IgD-negative memory B cell (primary cell): Measurements from ENCODE around the gene ANXA2. TPM values are rescaled to one million over a fixed set of nuclear protein-coding genes. Genes with fewer than 3 reads are reported as not detected.
A peak's percentile ranks its signal among the peaks of the same experiment; 100 is the strongest.

Experiments used
- H3K27ac Mint-ChIP-seq, 3 donors: one replicate each; pipeline ENCODE4 v1.8.0; 2020 to 2022; ENCODE audit warnings: mild to moderate bottlenecking in 3 of 3, mixed read lengths in 3 of 3, moderate library complexity in 1 of 3
- H3K27me3 Mint-ChIP-seq: one replicate; pipeline ENCODE4 v1.8.0; 2021; ENCODE audit warnings: mixed read lengths
- H3K36me3 Mint-ChIP-seq: one replicate; pipeline ENCODE4 v1.8.0; 2020; ENCODE audit warnings: mild to moderate bottlenecking, mixed read lengths
- H3K4me1 Mint-ChIP-seq, 3 donors: one replicate each; pipeline ENCODE4 v1.8.0; 2020 to 2022; ENCODE audit warnings: mixed read lengths in 3 of 3, mild to moderate bottlenecking in 1 of 3
- H3K4me3 Mint-ChIP-seq, 4 donors: one replicate each; pipeline ENCODE4 v1.8.0; 2020 to 2022; ENCODE audit warnings: mild to moderate bottlenecking in 4 of 4, mixed read lengths in 4 of 4, moderate library complexity in 3 of 4
- H3K9me3 Mint-ChIP-seq, 3 donors: one replicate each; pipeline ENCODE4 v1.8.0; 2020 to 2021; ENCODE audit warnings: mixed read lengths in 3 of 3, mild to moderate bottlenecking in 1 of 3
- polyA plus RNA-seq: library from polyadenylated mRNA; unstranded; fragments of 300-500 nt; fragmentation: Illumina TruSeq; gene quantifications from one replicate; pipeline ENCODE4 v1.2.3, GENCODE V29; 2021

The ANXA2 gene
- polyA plus RNA-seq, 1 donor from 2014 or later = 462 TPM

- Mint-ChIP-seq H3K27me3 (no peaks in the 10 kb centered on the region), H3K36me3 (no peaks in the 10 kb centered on the region), H3K4me1 (peaks cover 26 to 27% (median 26%) of the 10 kb centered on the region in 3 donors), H3K27ac (peak overlapping the region; percentile 86 to 99 (median 94)), H3K4me3 (peak overlapping the region; percentile 95 to 99 (median 98)), H3K9me3 (no peaks in the 10 kb centered on the region)
Observed at GRCh38 chr15:60399246-60399915, 1.6 kb upstream of the ANXA2 start.

GRCh38 chr15:60396958-60397771, 621 bp downstream of the ANXA2 start:
- Mint-ChIP-seq H3K27ac (peak overlapping the region; percentile 86 to 99 (median 93)), H3K27me3 (no peaks in the 10 kb centered on the region), H3K9me3 (no peaks in the 10 kb centered on the region), H3K4me1 (peaks cover 38 to 41% (median 39%) of the 10 kb centered on the region in 3 donors), H3K36me3 (no peaks in the 10 kb centered on the region), H3K4me3 (peak overlapping the region; percentile 95 to 99 (median 98))

DNA sequence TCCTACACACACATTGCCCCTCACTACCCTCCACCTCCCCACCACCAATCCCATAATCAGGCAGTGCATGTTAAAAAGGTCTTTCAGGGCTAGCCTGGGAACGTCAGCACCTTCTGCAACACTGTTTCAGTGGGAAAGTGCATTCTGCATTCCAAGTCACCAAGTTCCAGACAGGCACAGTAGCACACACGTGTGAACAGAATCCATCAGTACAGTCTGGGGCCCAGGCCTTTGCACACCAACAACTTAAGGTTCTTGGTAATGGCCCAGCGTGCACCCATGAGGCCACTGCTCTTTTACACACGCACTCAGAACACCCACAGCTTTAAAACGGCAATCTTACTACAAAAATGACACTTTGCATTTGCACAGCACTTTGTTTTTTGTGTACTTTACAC, 1.2 kb downstream of the ANXA2 start:
- Mint-ChIP-seq H3K4me1 (peaks cover 41 to 46% (median 42%) of the 10 kb centered on the region in 3 donors), H3K4me3 (peak overlapping the region; percentile 95 to 99 (median 98)), H3K9me3 (no peaks in the 10 kb centered on the region), H3K36me3 (no peaks in the 10 kb centered on the region), H3K27me3 (no peaks in the 10 kb centered on the region), H3K27ac (peak overlapping the region in 2 of 3 donors; percentile 86 to 93)

DNA sequence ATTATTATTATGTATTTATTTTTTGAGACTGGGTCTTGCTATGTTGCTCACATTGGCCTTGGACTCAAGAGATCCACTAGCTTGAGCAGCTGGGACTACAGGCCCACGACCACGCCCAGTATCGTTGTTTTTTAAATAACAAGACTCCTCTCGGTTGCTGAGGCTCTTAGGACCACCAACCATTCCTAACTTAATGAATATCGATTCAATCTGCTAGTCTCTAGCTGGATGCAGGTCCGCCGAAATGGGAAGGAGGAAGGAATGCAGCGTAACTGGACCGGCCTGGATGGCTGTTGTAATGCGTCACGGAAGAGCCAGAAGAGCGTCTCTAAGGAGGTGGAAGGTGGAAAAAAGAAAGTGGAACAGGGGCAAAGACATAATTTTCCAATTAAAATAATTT, 1.7 kb downstream of the ANXA2 start:
- Mint-ChIP-seq H3K27me3 (no peaks in the 10 kb centered on the region), H3K4me3 (peak overlapping the region; percentile 56 to 98 (median 84)), H3K36me3 (no peaks in the 10 kb centered on the region), H3K27ac (peak overlapping the region in 2 of 3 donors; percentile 82 to 86), H3K4me1 (peaks cover 44 to 47% (median 45%) of the 10 kb centered on the region in 3 donors), H3K9me3 (no peaks in the 10 kb centered on the region)

- no peaks in the 10 kb centered on the region for H3K9me3 Mint-ChIP-seq
- peak overlapping the region in 2 of 3 donors; percentile 45 to 69 for H3K27ac Mint-ChIP-seq
- peaks cover 47 to 50% (median 50%) of the 10 kb centered on the region in 3 donors for H3K4me1 Mint-ChIP-seq
- H3K36me3 Mint-ChIP-seq = no peaks in the 10 kb centered on the region
- H3K4me3 Mint-ChIP-seq = peak overlapping the region in 2 of 4 donors; percentile 39 to 95
- H3K27me3 Mint-ChIP-seq = no peaks in the 10 kb centered on the region
Observed at GRCh38 chr15:60395276-60396011, 2.3 kb downstream of the ANXA2 start.

DNA sequence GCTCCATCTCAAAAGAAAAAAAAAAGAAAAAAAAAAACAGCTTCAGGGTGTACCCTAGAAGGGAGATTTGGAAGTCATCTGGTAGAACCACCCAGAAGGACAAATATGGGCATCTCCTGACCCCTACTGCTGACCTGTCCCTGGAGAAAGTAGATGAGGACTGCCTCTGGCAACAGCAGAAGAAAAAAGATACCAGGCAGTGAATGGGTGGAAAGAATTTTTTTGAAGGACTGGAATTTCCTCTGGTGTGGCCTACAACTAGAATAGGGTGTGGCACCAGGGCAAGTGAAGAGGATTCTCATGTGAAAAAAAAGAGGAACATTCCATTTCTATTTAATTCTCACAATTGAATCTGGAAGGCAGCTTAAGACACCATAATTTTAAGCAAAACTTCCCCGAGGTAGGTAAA, 3.1 kb downstream of the ANXA2 start:
- H3K4me3 Mint-ChIP-seq = peak overlapping the region in 1 of 4 donors; percentile 59
- no peaks in the 10 kb centered on the region for H3K27me3 Mint-ChIP-seq
- no peaks in the 10 kb centered on the region for H3K9me3 Mint-ChIP-seq
- no peaks in the 10 kb centered on the region for H3K36me3 Mint-ChIP-seq
- H3K27ac Mint-ChIP-seq = no peak overlapping the region
- peaks cover 51 to 58% (median 58%) of the 10 kb centered on the region in 3 donors for H3K4me1 Mint-ChIP-seq

DNA sequence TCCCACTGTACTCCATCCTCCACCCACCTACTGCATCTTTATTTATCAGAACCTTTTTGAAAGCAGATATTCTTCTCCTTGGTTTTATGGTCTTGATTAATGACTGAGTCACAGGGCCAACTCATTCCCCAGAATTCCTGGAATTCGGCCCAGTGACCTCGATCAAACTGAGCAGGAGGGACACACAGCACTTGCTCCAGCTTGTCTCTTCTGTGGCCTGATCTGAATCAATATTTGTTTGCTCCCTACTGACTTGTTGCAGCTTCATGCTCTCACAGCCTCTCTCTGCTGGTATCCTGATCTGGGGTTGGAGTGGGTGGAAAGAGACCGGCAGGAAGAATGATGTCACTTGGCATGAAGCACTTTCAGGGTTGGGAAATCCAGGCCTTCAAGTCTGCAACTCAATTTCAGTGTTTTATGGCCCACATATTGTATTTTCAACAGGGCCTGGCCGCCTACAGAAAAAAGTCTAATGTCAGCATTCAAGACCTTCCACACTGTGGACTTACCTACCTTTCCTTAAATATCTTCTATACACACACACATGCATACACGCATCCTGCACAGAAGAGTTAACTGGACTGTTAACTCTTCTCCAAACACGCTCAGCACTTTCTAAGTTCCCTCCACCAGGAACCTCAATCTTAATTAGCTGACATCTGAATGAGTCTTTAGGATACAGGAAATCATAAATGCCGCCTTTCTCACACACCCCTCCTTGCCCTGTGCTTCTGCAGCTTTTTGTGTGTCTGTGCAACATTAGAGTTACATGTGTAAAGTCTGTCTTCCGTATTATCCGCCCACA, 4.6 kb downstream of the ANXA2 start:
- Mint-ChIP-seq H3K27me3 (no peaks in the 10 kb centered on the region), H3K36me3 (no peaks in the 10 kb centered on the region), H3K4me3 (peak overlapping the region in 3 of 4 donors; percentile 28 to 72 (median 36)), H3K9me3 (no peaks in the 10 kb centered on the region), H3K4me1 (peaks cover 53 to 64% (median 54%) of the 10 kb centered on the region in 3 donors), H3K27ac (peak overlapping the region in 2 of 3 donors; percentile 74 to 75)

- Mint-ChIP-seq H3K36me3 (no peaks in the 10 kb centered on the region), H3K4me3 (peak overlapping the region in 2 of 4 donors; percentile 28 to 72), H3K4me1 (peaks cover 55 to 65% (median 55%) of the 10 kb centered on the region in 3 donors), H3K9me3 (no peaks in the 10 kb centered on the region), H3K27me3 (no peaks in the 10 kb centered on the region), H3K27ac (peak overlapping the region in 2 of 3 donors; percentile 74 to 75)
Observed at GRCh38 chr15:60392601-60392985, 5.2 kb downstream of the ANXA2 start.

DNA sequence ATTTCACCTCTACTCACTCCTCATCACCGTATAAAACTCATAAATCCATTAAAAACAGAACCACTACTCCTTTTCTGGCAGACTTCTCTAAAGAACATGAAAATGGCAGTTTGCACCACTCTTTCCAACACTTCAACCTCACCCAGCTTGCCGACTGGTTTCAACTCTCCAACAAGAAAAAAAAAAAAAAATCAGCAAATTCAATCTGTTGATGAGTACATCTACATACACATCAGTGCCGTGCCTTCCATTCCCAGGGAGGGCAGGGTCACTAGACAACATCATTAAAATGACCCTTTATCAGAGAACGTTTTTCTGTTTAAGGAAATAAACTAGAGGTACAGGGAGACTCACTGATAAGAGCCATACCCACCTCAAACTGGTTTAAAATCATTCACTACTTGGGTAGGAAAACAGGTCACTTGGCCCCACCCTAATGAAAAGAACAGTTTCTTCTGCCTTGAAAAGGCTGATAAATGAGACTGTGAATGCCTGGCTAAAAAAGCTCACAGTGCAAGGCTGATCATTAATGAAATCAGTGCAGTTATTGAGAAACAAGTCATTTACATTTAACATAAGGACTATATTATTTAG, 6.0 kb downstream of the ANXA2 start:
- Mint-ChIP-seq H3K36me3 (no peaks in the 10 kb centered on the region), H3K27ac (peak overlapping the region in 1 of 3 donors; percentile 63), H3K9me3 (no peaks in the 10 kb centered on the region), H3K27me3 (no peaks in the 10 kb centered on the region), H3K4me3 (peak overlapping the region in 2 of 4 donors; percentile 2 to 20), H3K4me1 (peaks cover 56 to 69% (median 58%) of the 10 kb centered on the region in 3 donors)

- Mint-ChIP-seq H3K9me3 (no peaks in the 10 kb centered on the region), H3K27ac (peak overlapping the region in 2 of 3 donors; percentile 34 to 63), H3K27me3 (no peaks in the 10 kb centered on the region), H3K4me3 (peak overlapping the region in 2 of 4 donors; percentile 69 to 87), H3K4me1 (peaks cover 55 to 65% (median 56%) of the 10 kb centered on the region in 3 donors), H3K36me3 (no peaks in the 10 kb centered on the region)
Observed at GRCh38 chr15:60390871-60391501, 6.8 kb downstream of the ANXA2 start.

- Mint-ChIP-seq H3K4me3 (peak overlapping the region in 1 of 4 donors; percentile 12), H3K9me3 (no peaks in the 10 kb centered on the region), H3K27me3 (no peaks in the 10 kb centered on the region), H3K4me1 (peaks cover 50 to 63% (median 51%) of the 10 kb centered on the region in 3 donors), H3K36me3 (no peaks in the 10 kb centered on the region), H3K27ac (no peak overlapping the region)
Observed at GRCh38 chr15:60390231-60390630, 7.6 kb downstream of the ANXA2 start.

DNA sequence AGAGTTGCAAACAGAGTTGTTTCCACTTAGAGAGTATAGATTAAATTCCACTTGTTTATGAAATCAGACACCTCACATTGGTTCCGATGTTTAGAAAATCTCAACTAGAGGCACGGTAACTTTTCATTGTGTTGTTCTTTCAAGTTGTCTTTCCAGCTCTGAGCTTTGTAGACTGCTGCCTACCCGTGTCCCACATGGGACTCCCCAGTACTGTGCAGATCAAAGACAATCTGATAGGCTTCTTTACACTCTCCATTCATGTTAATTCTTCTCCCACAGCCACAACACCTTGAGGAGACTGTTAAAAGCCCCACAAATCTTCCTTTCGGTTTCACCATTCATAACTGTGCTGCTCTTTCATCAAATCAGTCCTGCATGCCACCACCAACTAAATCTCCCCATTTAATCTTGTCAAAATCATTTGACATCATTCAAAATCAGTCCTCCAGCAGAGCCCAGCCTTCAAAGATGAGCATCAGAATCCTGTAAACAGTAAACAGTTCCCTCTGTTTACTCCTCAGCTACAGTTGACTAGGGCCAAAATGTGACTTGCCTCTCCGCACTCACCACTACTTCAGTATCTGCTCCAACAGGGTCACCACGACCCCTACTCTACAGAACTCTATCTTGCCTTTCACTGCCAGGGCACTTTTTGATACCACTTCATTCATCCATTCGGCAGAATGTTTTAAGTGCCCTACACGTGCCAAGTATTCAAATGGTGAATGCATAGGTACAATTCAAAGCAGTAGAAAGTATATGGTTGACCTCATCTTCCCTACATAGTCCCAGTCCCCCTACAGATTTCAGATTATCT, 8.3 kb downstream of the ANXA2 start:
- Mint-ChIP-seq H3K27me3 (no peaks in the 10 kb centered on the region), H3K4me3 (peak overlapping the region; percentile 0 to 78 (median 7)), H3K9me3 (no peaks in the 10 kb centered on the region), H3K36me3 (no peaks in the 10 kb centered on the region), H3K27ac (peak overlapping the region in 2 of 3 donors; percentile 0 to 18), H3K4me1 (peaks cover 49 to 57% (median 50%) of the 10 kb centered on the region in 3 donors)

- Mint-ChIP-seq H3K4me3 (no peak overlapping the region), H3K36me3 (peaks cover 2% of the 10 kb centered on the region), H3K27ac (no peak overlapping the region), H3K9me3 (no peaks in the 10 kb centered on the region), H3K27me3 (no peaks in the 10 kb centered on the region), H3K4me1 (peaks cover 37 to 43% (median 38%) of the 10 kb centered on the region in 3 donors)
Observed at GRCh38 chr15:60387321-60387720, 10.5 kb downstream of the ANXA2 start.
